DND-41 (cell line): ENCODE results near the gene IFNLR1.

Source experiments
- EZH2 ChIP-seq: IDR thresholded peaks from 3 replicates; pipeline ENCODE4 v1.6.1; 2012; ENCODE audit warnings: borderline replicate concordance, low read depth, mild to moderate bottlenecking, moderate library complexity, low read length, inconsistent platforms; ENCODE audit not compliant: severe bottlenecking
- TF ChIP-seq, protein P1 (sequence below): IDR thresholded peaks from 2 replicates; pipeline ENCODE4 v1.5.1; 2012; ENCODE audit warnings: borderline replicate concordance, low read length, moderate library complexity, mild to moderate bottlenecking; ENCODE audit not compliant: poor library complexity, severe bottlenecking; ENCODE audit errors: extremely low read depth

DNA sequence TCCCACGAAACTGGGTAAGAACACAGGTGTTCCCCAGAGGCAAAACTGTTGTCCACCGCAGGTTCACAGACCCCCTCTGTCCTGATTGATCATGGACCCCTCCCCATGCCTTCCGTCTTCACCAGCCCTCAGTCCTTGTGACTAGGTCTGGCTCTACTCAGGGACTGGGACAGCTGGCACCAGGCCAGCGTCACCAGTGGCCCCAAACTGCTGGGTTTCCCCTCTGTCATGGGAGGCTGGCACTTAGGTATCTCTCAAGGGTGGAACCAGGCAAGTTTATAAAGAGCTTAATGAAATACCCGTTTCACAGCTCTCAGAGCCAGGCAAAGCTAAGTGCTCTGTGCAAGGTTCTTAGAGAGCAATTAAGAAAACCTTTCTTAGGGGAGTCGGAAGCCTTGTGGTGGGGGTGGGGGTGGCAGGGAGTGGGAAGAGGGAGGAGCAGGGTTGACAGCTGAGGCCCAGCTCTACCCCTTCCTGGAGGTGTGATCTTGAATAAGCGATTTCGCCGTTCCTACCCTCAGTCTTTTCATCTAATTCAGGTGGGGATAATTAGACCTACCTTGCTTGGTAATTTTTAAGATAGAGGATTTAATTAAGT, 35.0 kb upstream of the IFNLR1 start:
- TF ChIP-seq, protein P1, sequence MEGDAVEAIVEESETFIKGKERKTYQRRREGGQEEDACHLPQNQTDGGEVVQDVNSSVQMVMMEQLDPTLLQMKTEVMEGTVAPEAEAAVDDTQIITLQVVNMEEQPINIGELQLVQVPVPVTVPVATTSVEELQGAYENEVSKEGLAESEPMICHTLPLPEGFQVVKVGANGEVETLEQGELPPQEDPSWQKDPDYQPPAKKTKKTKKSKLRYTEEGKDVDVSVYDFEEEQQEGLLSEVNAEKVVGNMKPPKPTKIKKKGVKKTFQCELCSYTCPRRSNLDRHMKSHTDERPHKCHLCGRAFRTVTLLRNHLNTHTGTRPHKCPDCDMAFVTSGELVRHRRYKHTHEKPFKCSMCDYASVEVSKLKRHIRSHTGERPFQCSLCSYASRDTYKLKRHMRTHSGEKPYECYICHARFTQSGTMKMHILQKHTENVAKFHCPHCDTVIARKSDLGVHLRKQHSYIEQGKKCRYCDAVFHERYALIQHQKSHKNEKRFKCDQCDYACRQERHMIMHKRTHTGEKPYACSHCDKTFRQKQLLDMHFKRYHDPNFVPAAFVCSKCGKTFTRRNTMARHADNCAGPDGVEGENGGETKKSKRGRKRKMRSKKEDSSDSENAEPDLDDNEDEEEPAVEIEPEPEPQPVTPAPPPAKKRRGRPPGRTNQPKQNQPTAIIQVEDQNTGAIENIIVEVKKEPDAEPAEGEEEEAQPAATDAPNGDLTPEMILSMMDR, result no peak
- no peak for TF ChIP-seq EZH2
